Endothelial cell of umbilical vein (primary cell): ENCODE measurements around the gene TP73.

Source experiments
- CTCF ChIP-seq, 2 donors: IDR thresholded peaks; 1 replicate in 1 of 2; 2 replicates in 1 of 2; pipeline ENCODE4 v1.5.1; 2011; ENCODE audit warnings: low read length in 2 of 2, mild to moderate bottlenecking in 2 of 2, moderate library complexity in 2 of 2, control low read depth in 1 of 2, inconsistent platforms in 1 of 2, low read depth in 1 of 2; ENCODE audit not compliant: insufficient read depth in 1 of 2; ENCODE audit errors: extremely low read depth in 1 of 2
- EZH2 ChIP-seq: IDR thresholded peaks from 2 replicates; pipeline ENCODE4 v1.6.1; 2012; ENCODE audit warnings: borderline replicate concordance, low read depth, mild to moderate bottlenecking, moderate library complexity, low read length, inconsistent platforms; ENCODE audit not compliant: severe bottlenecking

GRCh38 chr1:3759796-3760195 is 107.5 kb downstream of the TP73 start:
- TF ChIP-seq CTCF (IDR thresholded peaks at IDR 0.05; ENCODE audit: extremely low read depth in 1 of 2, insufficient read depth in 1 of 2, low read depth in 1 of 2, low read length in 2 of 2) (no peak), EZH2 (no peak)
